Activated T-cell treated with anti-CD3 and anti-CD28 coated beads, Interleukin-2, amount 50 U/mL, for 72 hours (primary cell): ENCODE measurements around the gene ZNF175. TPM values are rescaled to one million over a fixed set of nuclear protein-coding genes. Genes with fewer than 3 reads are reported as not detected.
"Not testable (repeated sequence)": the region's sequence is repeated elsewhere in the genome, so short reads cannot be mapped to it uniquely, and the experiment has no call there.

Experiments
- ATAC-seq, 2 donors: fragments of 150-1000 bp; cut with Tn5 transposase; replicated peaks in 1 of 2; 2 replicates each; pipeline ENCODE4 v1.10.0; 2021; ENCODE audit warnings: moderate library complexity in 2 of 2, mild to moderate bottlenecking in 1 of 2
- DNase-seq, 2 donors: peaks; one replicate each; pipeline ENCODE4 v3.0.0; 2021 to 2022; ENCODE audit warnings: mixed read lengths in 1 of 2
- H3K27ac Mint-ChIP-seq: one replicate; pipeline ENCODE4 v1.8.0; 2022; ENCODE audit warnings: mild to moderate bottlenecking, moderate library complexity, mixed read lengths
- H3K27me3 Mint-ChIP-seq: one replicate; pipeline ENCODE4 v1.8.0; 2022; ENCODE audit warnings: low read depth, mixed read lengths
- H3K36me3 Mint-ChIP-seq, 2 donors: one replicate each; pipeline ENCODE4 v1.8.0; 2022; ENCODE audit warnings: mixed read lengths in 2 of 2, mild to moderate bottlenecking in 1 of 2; ENCODE audit not compliant: insufficient read depth in 2 of 2
- H3K4me1 Mint-ChIP-seq: one replicate; pipeline ENCODE4 v1.8.0; 2022; ENCODE audit warnings: low read depth, mixed read lengths
- H3K4me3 Mint-ChIP-seq, 2 donors: one replicate each; pipeline ENCODE4 v1.8.0; 2022; ENCODE audit warnings: mild to moderate bottlenecking in 2 of 2, mixed read lengths in 2 of 2, moderate library complexity in 2 of 2
- H3K9me3 Mint-ChIP-seq, 2 donors: one replicate each; pipeline ENCODE4 v1.8.0; 2022; ENCODE audit warnings: mixed read lengths in 2 of 2
- total RNA-seq, 2 donors: library from RNA; stranded (reverse); gene quantifications; one replicate each; pipeline ENCODE4 v1.2.3, GENCODE V29; 2022

ZNF175 gene
- total RNA-seq, 2 donors from 2014 or later: 11.1 to 13.3 TPM

- Mint-ChIP-seq H3K36me3 (peaks cover 2 to 3% of the 10 kb centered on the region in 2 donors), H3K4me1 (peaks cover 18% of the 10 kb centered on the region), H3K27me3 (peaks cover 45% of the 10 kb centered on the region), H3K9me3 (peaks cover 2 to 4% of the 10 kb centered on the region in 2 donors), H3K27ac (no peak overlapping the region), H3K4me3 (peak overlapping the region; percentile 11 to 40)
- no peak for ATAC-seq
- no peak for DNase-seq
These were observed 31.2 kb downstream of the ZNF175 start for GRCh38 chr19:51602189-51602854.

GRCh38 chr19:51607077-51607476, 36.0 kb downstream of the ZNF175 start:
- H3K27ac Mint-ChIP-seq: no peak overlapping the region
- peaks cover 2 to 5% of the 10 kb centered on the region in 2 donors for H3K9me3 Mint-ChIP-seq
- peak overlapping the region; percentile 58 to 79 for H3K4me3 Mint-ChIP-seq
- ATAC-seq: peak; percentile 96 to 99
- peaks cover 51% of the 10 kb centered on the region for H3K27me3 Mint-ChIP-seq
- peaks cover 3 to 9% of the 10 kb centered on the region in 2 donors for H3K36me3 Mint-ChIP-seq
- peak; percentile 58 to 77 for DNase-seq
- H3K4me1 Mint-ChIP-seq: peaks cover 34% of the 10 kb centered on the region

- peak in 1 of 2 donors; percentile 28 for ATAC-seq
These were observed 37.0 kb downstream of the ZNF175 start for GRCh38 chr19:51607920-51608562.

GRCh38 chr19:51610576-51610975, 39.5 kb downstream of the ZNF175 start:
- Mint-ChIP-seq H3K36me3 (peaks cover 9% of the 10 kb centered on the region in 2 donors), H3K27me3 (peaks cover 61% of the 10 kb centered on the region), H3K9me3 (peaks cover 8 to 9% of the 10 kb centered on the region in 2 donors), H3K4me1 (peaks cover 33% of the 10 kb centered on the region), H3K27ac (no peak overlapping the region), H3K4me3 (no peak overlapping the region)
- no peak for ATAC-seq
- DNase-seq: no peak

More at GRCh38 chr19:51607920-51608562, 37.0 kb downstream of the ZNF175 start:
- peaks cover 9 to 11% of the 10 kb centered on the region in 2 donors for H3K36me3 Mint-ChIP-seq
- peaks cover 8 to 11% of the 10 kb centered on the region in 2 donors for H3K9me3 Mint-ChIP-seq
- no peak overlapping the region for H3K27ac Mint-ChIP-seq
- H3K27me3 Mint-ChIP-seq: peaks cover 56% of the 10 kb centered on the region
- peak overlapping the region; percentile 6 to 79 for H3K4me3 Mint-ChIP-seq
- H3K4me1 Mint-ChIP-seq: peaks cover 34% of the 10 kb centered on the region
- peak; percentile 67 to 68 for DNase-seq

GRCh38 chr19:51614789-51615188, 43.7 kb downstream of the ZNF175 start:
- Mint-ChIP-seq H3K27me3 (peaks cover 58% of the 10 kb centered on the region), H3K9me3 (peaks cover 8 to 9% of the 10 kb centered on the region in 2 donors), H3K36me3 (peaks cover 4 to 9% of the 10 kb centered on the region in 2 donors), H3K4me3 (no peak overlapping the region), H3K27ac (no peak overlapping the region), H3K4me1 (peaks cover 4% of the 10 kb centered on the region)
- no peak for DNase-seq
- no peak for ATAC-seq

GRCh38 chr19:51615991-51616390, 44.9 kb downstream of the ZNF175 start:
- peaks cover 8 to 9% of the 10 kb centered on the region in 2 donors for H3K9me3 Mint-ChIP-seq
- H3K4me3 Mint-ChIP-seq: no peak overlapping the region
- H3K4me1 Mint-ChIP-seq: no peaks in the 10 kb centered on the region
- H3K27me3 Mint-ChIP-seq: peaks cover 57% of the 10 kb centered on the region
- DNase-seq (no peak), ATAC-seq (no peak)
- no peak overlapping the region for H3K27ac Mint-ChIP-seq
- H3K36me3 Mint-ChIP-seq: peaks cover 4 to 7% of the 10 kb centered on the region in 2 donors

- Mint-ChIP-seq H3K27me3 (peaks cover 37% of the 10 kb centered on the region), H3K4me1 (no peaks in the 10 kb centered on the region), H3K4me3 (no peak overlapping the region), H3K36me3 (peaks cover 0 to 2% of the 10 kb centered on the region in 2 donors), H3K27ac (no peak overlapping the region), H3K9me3 (no peaks in the 10 kb centered on the region)
- DNase-seq: no peak
- no peak for ATAC-seq
These were observed 50.1 kb downstream of the ZNF175 start for GRCh38 chr19:51621178-51621577.

GRCh38 chr19:51626675-51627074, 55.6 kb downstream of the ZNF175 start:
- no peak overlapping the region for H3K4me3 Mint-ChIP-seq
- no peaks in the 10 kb centered on the region for H3K4me1 Mint-ChIP-seq
- peaks cover 51% of the 10 kb centered on the region for H3K27me3 Mint-ChIP-seq
- no peaks in the 10 kb centered on the region for H3K9me3 Mint-ChIP-seq
- DNase-seq (no peak), ATAC-seq (no peak)
- no peak overlapping the region for H3K27ac Mint-ChIP-seq
- H3K36me3 Mint-ChIP-seq: peaks cover 0 to 2% of the 10 kb centered on the region in 2 donors

- no peak overlapping the region for H3K4me3 Mint-ChIP-seq
- H3K9me3 Mint-ChIP-seq: no peaks in the 10 kb centered on the region
- ATAC-seq (no peak), DNase-seq (no peak)
- no peak overlapping the region for H3K27ac Mint-ChIP-seq
- H3K27me3 Mint-ChIP-seq: peaks cover 60% of the 10 kb centered on the region
- no peaks in the 10 kb centered on the region for H3K4me1 Mint-ChIP-seq
- H3K36me3 Mint-ChIP-seq: peaks cover 0 to 2% of the 10 kb centered on the region in 2 donors
These were observed 56.5 kb downstream of the ZNF175 start for GRCh38 chr19:51627491-51628138.

- DNase-seq (no peak), ATAC-seq (no peak)
- Mint-ChIP-seq H3K9me3 (no peaks in the 10 kb centered on the region), H3K4me1 (no peaks in the 10 kb centered on the region), H3K36me3 (no peaks in the 10 kb centered on the region), H3K4me3 (no peak overlapping the region), H3K27me3 (peaks cover 62% of the 10 kb centered on the region), H3K27ac (no peak overlapping the region)
These were observed 57.3 kb downstream of the ZNF175 start for GRCh38 chr19:51628153-51628939.

GRCh38 chr19:51630315-51630714, 59.2 kb downstream of the ZNF175 start, which contains the start of gene SIGLEC5:
Gene SIGLEC5 (minus strand): TSS chr19:51630401. CDS start chr19:51630335, 66 bp downstream.
- H3K9me3 Mint-ChIP-seq, H3K27ac Mint-ChIP-seq, ATAC-seq, H3K36me3 Mint-ChIP-seq, H3K4me1 Mint-ChIP-seq, DNase-seq: not testable (repeated sequence)
- Mint-ChIP-seq H3K4me3 (peak within 1 kb of the TSS in 1 of 2 donors; percentile 31), H3K27me3 (peaks cover 50% of the 10 kb centered on the region)

GRCh38 chr19:51632126-51632525, 61.0 kb downstream of the ZNF175 start:
- no peak for ATAC-seq
- peaks cover 45% of the 10 kb centered on the region for H3K27me3 Mint-ChIP-seq
- H3K36me3 Mint-ChIP-seq: peaks cover 0 to 1% of the 10 kb centered on the region in 2 donors
- no peak for DNase-seq
- no peak overlapping the region for H3K27ac Mint-ChIP-seq
- H3K4me3 Mint-ChIP-seq: no peak overlapping the region
- H3K9me3 Mint-ChIP-seq: no peaks in the 10 kb centered on the region
- no peaks in the 10 kb centered on the region for H3K4me1 Mint-ChIP-seq
